Caco-2 (cell line): Measurements from ENCODE around the gene RAB11FIP4. TPM values are rescaled to one million over a fixed set of nuclear protein-coding genes. Genes with fewer than 3 reads are reported as not detected.

ENCODE experiments used
- BruUV-seq: library from RNA; stranded (reverse); fragments of 400-500 nt; replicated peaks from 2 replicates; lab custom pipeline; 2021; lab: Mats Ljungman, UMichigan
- CTCF ChIA-PET: fragments of 300-600 bp; sonication (Branson Sonifier 250); formaldehyde crosslinking; loops from one replicate; lab custom pipeline; 2022; ENCODE audit warnings: antibody characterized with exemption; lab: Charles Lee
- POLR2A ChIA-PET: fragments of 300-600 bp; sonication (Branson Sonifier 250); formaldehyde crosslinking; loops from one replicate; lab custom pipeline; 2022; ENCODE audit warnings: antibody characterized with exemption; lab: Charles Lee
- DNase-seq, 2 experiments: peaks; one replicate each; pipeline versions ENCODE4 v3.0.0 to v3.0.0-alpha.2; 2020 to 2022
- H3K27me3 ChIP-seq: replicated peaks from 2 replicates; pipeline ENCODE4 v1.6.0; 2011; ENCODE audit warnings: low read length; ENCODE audit not compliant: control insufficient read depth, insufficient read depth
- H3K36me3 ChIP-seq: 2 replicates; pipeline ENCODE4 v1.5.1; 2011; ENCODE audit warnings: low read length; ENCODE audit not compliant: control insufficient read depth, insufficient read depth
- H3K4me1 ChIP-seq: fragments of 250-450 bp; sonication (Bioruptor Pico); 2 replicates; pipeline ENCODE4 v1.5.1; 2020; ENCODE audit warnings: mild to moderate bottlenecking
- H3K4me3 ChIP-seq: 2 replicates; pipeline ENCODE4 v1.5.1; 2011; ENCODE audit warnings: low read depth, mild to moderate bottlenecking, control low read depth, low read length
- H3K9me3 ChIP-seq: fragments of 250-450 bp; sonication (Bioruptor Pico); 2 replicates; pipeline ENCODE4 v1.5.1; 2020; ENCODE audit warnings: mild to moderate bottlenecking, moderate library complexity
- H3K27ac Mint-ChIP-seq: one replicate; pipeline ENCODE4 v1.8.0; 2022; ENCODE audit warnings: mixed read lengths; ENCODE audit not compliant: unreplicated experiment
- H3K27me3 Mint-ChIP-seq: one replicate; pipeline ENCODE4 v1.8.0; 2022; ENCODE audit warnings: mixed read lengths; ENCODE audit not compliant: insufficient read depth, unreplicated experiment
- H3K36me3 Mint-ChIP-seq: one replicate; pipeline ENCODE4 v1.8.0; 2022; ENCODE audit warnings: mild to moderate bottlenecking, mixed read lengths; ENCODE audit not compliant: insufficient read depth, unreplicated experiment
- H3K4me1 Mint-ChIP-seq: one replicate; pipeline ENCODE4 v1.8.0; 2022; ENCODE audit warnings: low read depth, mixed read lengths; ENCODE audit not compliant: unreplicated experiment
- H3K4me3 Mint-ChIP-seq: one replicate; pipeline ENCODE4 v1.8.0; 2022; ENCODE audit warnings: mild to moderate bottlenecking, moderate library complexity, mixed read lengths; ENCODE audit not compliant: unreplicated experiment
- H3K9me3 Mint-ChIP-seq: one replicate; pipeline ENCODE4 v1.8.0; 2022; ENCODE audit warnings: mixed read lengths; ENCODE audit not compliant: unreplicated experiment
- intact Hi-C: fragments of 100-400 bp; cut with micrococcal nuclease; formaldehyde crosslinking; loops from one replicate; pipeline ENCODE4 v1.10.0; 2022; ENCODE audit not compliant: unreplicated experiment
- total RNA-seq: library from RNA; stranded (reverse); gene quantifications from 2 replicates; pipeline ENCODE4 v1.2.3, GENCODE V29; 2022
- TF ChIP-seq, protein P1 (sequence below), 2 experiments: fragments of 200-600 bp in 1 of 2; IDR thresholded peaks; 1 replicate in 1 of 2; 2 replicates in 1 of 2; pipeline versions ENCODE4 v1.5.1 to v1.8.0; 2011 to 2022; ENCODE audit warnings: antibody characterized with exemption in 1 of 2, control low read depth in 1 of 2, inconsistent platforms in 1 of 2, low read depth in 1 of 2, low read length in 1 of 2, mild to moderate bottlenecking in 1 of 2, moderate library complexity in 1 of 2; ENCODE audit not compliant: insufficient read depth in 1 of 2, severe bottlenecking in 1 of 2, unreplicated experiment in 1 of 2

The RAB11FIP4 gene
- total RNA-seq, 1 experiment from 2014 or later = 90.3 TPM

DNA sequence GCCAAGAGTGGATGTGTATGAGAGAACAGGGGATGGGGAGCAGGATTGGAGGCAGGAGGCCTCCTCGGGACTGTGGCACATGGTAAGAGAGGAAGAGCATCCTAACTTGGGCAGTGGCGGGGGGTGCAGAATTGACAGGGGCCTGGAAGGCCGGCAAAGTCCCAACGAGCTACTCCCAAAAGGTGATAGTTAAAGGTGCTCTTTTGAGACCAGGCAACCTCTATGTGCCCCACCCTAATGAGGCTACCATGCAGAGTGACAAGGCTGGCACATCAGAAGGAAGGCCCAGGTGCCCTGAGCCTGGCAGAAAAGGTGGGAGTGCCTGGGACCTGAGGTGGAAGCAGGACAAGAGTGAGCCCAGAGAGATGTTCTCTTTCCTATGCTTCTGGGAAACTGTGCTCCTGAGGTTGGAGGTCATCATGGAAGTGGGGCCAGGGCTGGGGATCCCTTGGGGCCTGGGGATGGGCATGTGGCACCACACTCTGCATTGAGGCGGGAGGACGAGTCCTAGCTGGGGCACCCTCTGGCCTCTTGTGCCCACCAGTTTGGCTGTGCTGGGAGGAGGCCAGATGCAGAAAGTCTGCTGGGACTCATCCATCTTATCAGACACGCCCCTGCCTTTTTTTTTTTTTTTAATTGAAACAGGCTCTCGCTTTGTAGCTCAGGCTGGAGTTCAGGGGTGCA lies 5.9 kb downstream of the RAB11FIP4 start:
- POLR2A ChIA-PET = interaction anchor here (0.6 kb wide), 1 partner anchor 521 kb away, joined by 3 read pairs; no protein-coding TSS in a partner anchor
- H3K27ac Mint-ChIP-seq = no peak overlapping the region
- H3K4me3 Mint-ChIP-seq = no peak overlapping the region
- no peaks in the 10 kb centered on the region for H3K4me1 ChIP-seq
- no peaks in the 10 kb centered on the region for H3K9me3 Mint-ChIP-seq
- no peaks in the 10 kb centered on the region for H3K36me3 ChIP-seq
- intact Hi-C loops = no loop called here
- TF ChIP-seq, protein P1, sequence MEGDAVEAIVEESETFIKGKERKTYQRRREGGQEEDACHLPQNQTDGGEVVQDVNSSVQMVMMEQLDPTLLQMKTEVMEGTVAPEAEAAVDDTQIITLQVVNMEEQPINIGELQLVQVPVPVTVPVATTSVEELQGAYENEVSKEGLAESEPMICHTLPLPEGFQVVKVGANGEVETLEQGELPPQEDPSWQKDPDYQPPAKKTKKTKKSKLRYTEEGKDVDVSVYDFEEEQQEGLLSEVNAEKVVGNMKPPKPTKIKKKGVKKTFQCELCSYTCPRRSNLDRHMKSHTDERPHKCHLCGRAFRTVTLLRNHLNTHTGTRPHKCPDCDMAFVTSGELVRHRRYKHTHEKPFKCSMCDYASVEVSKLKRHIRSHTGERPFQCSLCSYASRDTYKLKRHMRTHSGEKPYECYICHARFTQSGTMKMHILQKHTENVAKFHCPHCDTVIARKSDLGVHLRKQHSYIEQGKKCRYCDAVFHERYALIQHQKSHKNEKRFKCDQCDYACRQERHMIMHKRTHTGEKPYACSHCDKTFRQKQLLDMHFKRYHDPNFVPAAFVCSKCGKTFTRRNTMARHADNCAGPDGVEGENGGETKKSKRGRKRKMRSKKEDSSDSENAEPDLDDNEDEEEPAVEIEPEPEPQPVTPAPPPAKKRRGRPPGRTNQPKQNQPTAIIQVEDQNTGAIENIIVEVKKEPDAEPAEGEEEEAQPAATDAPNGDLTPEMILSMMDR (IDR thresholded peaks at IDR 0.05; ENCODE audit: insufficient read depth in 1 of 2, low read depth in 1 of 2, low read length in 1 of 2, severe bottlenecking in 1 of 2, unreplicated experiment in 1 of 2) = no peak
- peaks cover 2% of the 10 kb centered on the region for H3K27me3 ChIP-seq
- peaks cover 13% of the 10 kb centered on the region for H3K27me3 Mint-ChIP-seq
- no peaks in the 10 kb centered on the region for H3K9me3 ChIP-seq
- BruUV-seq = no TSS peak
- DNase-seq = no peak
- no peaks in the 10 kb centered on the region for H3K36me3 Mint-ChIP-seq
- H3K4me3 ChIP-seq = no peak overlapping the region
- H3K4me1 Mint-ChIP-seq = no peaks in the 10 kb centered on the region
- CTCF ChIA-PET = interaction anchor here (0.9 kb wide), 1 partner anchor 8 kb away, joined by 5 read pairs; no protein-coding TSS in a partner anchor

DNA sequence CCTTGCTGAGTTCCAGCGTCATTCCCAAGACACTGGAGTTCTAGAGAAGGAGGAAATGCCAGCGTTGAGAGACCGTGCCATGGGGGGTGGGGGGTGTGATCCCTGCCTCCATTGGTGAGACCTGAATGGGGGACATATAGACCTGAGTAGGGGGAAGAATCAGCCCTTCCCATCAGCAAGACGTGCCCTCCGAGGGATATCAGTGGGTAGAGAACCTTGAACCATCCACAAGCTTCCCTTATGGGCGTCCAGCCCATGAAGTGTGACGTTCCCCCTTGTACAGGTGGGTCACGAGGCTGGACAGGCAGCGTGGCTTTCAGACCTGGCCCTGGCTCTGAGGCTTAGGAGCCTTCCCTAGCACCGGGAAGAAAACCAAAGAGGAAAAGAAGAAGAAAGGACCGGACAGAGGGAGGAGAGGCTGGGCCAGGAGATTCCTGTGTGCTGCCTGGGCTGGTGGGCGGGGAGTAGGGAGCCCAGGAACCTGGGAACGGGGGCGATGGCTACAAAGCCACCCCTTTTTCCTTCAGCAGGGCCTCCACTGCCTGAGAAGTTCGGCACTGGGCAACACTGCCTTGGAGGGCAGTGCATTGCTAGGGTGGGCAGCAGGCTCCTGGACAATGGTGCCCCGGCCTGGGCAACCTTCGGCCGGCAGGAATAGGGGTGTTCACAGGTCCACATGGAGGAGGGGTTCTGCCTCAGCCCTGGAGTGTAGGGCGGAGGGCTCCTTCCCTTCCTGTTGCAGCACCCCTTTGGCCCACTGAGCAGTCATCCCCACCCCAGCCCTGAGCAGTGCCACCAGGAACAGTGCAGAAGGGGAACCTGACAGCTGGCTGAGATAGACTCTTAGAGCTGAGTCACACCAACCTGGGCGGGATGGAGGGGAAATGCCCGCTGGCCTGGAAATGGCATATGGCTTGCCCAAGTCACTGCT lies 7.2 kb downstream of the RAB11FIP4 start:
- no peaks in the 10 kb centered on the region for H3K36me3 Mint-ChIP-seq
- Histone ChIP-seq H3K9me3 (no peaks in the 10 kb centered on the region), H3K27me3 (no peaks in the 10 kb centered on the region), H3K4me3 (no peak overlapping the region), H3K36me3 (no peaks in the 10 kb centered on the region), H3K4me1 (no peaks in the 10 kb centered on the region)
- POLR2A ChIA-PET = interaction anchor here (0.6 kb wide), 1 partner anchor 523 kb away, joined by 3 read pairs; no protein-coding TSS in a partner anchor
- BruUV-seq = no TSS peak
- H3K27ac Mint-ChIP-seq = no peak overlapping the region
- TF ChIP-seq, protein P1 (IDR thresholded peaks at IDR 0.05; ENCODE audit: insufficient read depth in 1 of 2, low read depth in 1 of 2, low read length in 1 of 2, severe bottlenecking in 1 of 2, unreplicated experiment in 1 of 2) = no peak
- peak in 1 of 2 experiments; percentile 29 for DNase-seq
- H3K4me1 Mint-ChIP-seq = no peaks in the 10 kb centered on the region
- no peak overlapping the region for H3K4me3 Mint-ChIP-seq
- intact Hi-C loops = no loop called here
- CTCF ChIA-PET = interaction anchor here (0.9 kb wide), 1 partner anchor 10 kb away, joined by 5 read pairs; no protein-coding TSS in a partner anchor
- H3K27me3 Mint-ChIP-seq = peaks cover 9% of the 10 kb centered on the region
- H3K9me3 Mint-ChIP-seq = no peaks in the 10 kb centered on the region

DNA sequence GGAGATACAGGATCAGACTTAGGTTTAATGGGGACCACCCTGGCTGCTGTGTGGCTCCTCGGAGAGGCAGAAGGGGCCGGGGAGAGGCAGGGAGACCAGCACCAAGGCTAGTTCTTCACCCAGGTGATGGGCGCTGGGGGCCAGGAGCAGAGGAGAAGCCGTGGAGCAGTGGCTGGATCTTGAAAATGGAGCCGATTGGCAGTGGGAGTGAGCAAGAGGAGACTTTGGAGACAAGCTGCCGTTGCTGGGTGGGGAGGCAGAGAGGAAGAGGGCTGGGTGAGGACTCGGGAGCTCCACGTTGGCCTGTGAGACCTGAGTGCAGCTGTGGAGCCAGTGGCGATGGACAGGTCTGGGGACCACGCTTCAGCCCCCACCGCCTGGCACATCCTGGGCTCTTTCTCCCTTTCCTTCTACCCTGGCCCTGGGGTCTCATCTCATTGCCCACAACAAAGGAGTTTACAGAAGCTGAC lies 9.0 kb downstream of the RAB11FIP4 start:
- peaks cover 6% of the 10 kb centered on the region for H3K27me3 Mint-ChIP-seq
- no peak overlapping the region for H3K4me3 ChIP-seq
- no peaks in the 10 kb centered on the region for H3K9me3 Mint-ChIP-seq
- H3K36me3 ChIP-seq = no peaks in the 10 kb centered on the region
- intact Hi-C loops = no loop called here
- H3K4me1 Mint-ChIP-seq = no peaks in the 10 kb centered on the region
- TF ChIP-seq, protein P1 (IDR thresholded peaks at IDR 0.05; ENCODE audit: insufficient read depth in 1 of 2, low read depth in 1 of 2, low read length in 1 of 2, severe bottlenecking in 1 of 2, unreplicated experiment in 1 of 2) = no peak
- no peaks in the 10 kb centered on the region for H3K4me1 ChIP-seq
- H3K27ac Mint-ChIP-seq = no peak overlapping the region
- H3K27me3 ChIP-seq = no peaks in the 10 kb centered on the region
- no peaks in the 10 kb centered on the region for H3K36me3 Mint-ChIP-seq
- DNase-seq = no peak
- no peaks in the 10 kb centered on the region for H3K9me3 ChIP-seq
- no TSS peak for BruUV-seq
- no peak overlapping the region for H3K4me3 Mint-ChIP-seq
- ChIA-PET CTCF (no interaction called here), POLR2A (no interaction called here)
